Skeletal muscle satellite cell (primary cell): Measurements from ENCODE around the gene CEACAM4. TPM values are rescaled to one million over a fixed set of nuclear protein-coding genes. Genes with fewer than 3 reads are reported as not detected.
"Not testable (repeated sequence)": the region's sequence is repeated elsewhere in the genome, so short reads cannot be mapped to it uniquely, and the experiment has no call there.

Experiments
- H3K27me3 ChIP-seq: 2 replicates; pipeline ENCODE4 v1.7.0; 2013; ENCODE audit warnings: low read length; ENCODE audit not compliant: control insufficient read depth, insufficient read depth
- H3K36me3 ChIP-seq: 2 replicates; pipeline ENCODE4 v1.7.0; 2013; ENCODE audit warnings: mild to moderate bottlenecking, control low read depth, low read length; ENCODE audit not compliant: insufficient read depth
- H3K4me1 ChIP-seq: 2 replicates; pipeline ENCODE4 v1.7.0; 2013; ENCODE audit warnings: low read length; ENCODE audit not compliant: control insufficient read depth, insufficient read depth
- H3K4me2 ChIP-seq: 2 replicates; pipeline ENCODE4 v1.7.0; 2013; ENCODE audit warnings: mild to moderate bottlenecking, low read length
- H3K4me3 ChIP-seq: 2 replicates; pipeline ENCODE4 v1.7.0; 2013; ENCODE audit warnings: low read length
- H3K9ac ChIP-seq: 2 replicates; pipeline ENCODE4 v1.7.0; 2013; ENCODE audit warnings: mild to moderate bottlenecking, low read depth, low read length, moderate library complexity
- H3K9me3 ChIP-seq: replicated peaks from 2 replicates; pipeline ENCODE4 v1.7.0; 2013; ENCODE audit warnings: mild to moderate bottlenecking, control low read depth, low read length
- total RNA-seq: library from RNA; depleted of rRNA; stranded (reverse); fragments of >200 nt; gene quantifications from 2 replicates; pipeline ENCODE4 v1.2.3, GENCODE V29; 2012; rRNA removed

CEACAM4 gene
- total RNA-seq, result not detected in 2 replicates

- Histone ChIP-seq H3K4me1 (no peaks in the 10 kb centered on the region), H3K27me3 (no peaks in the 10 kb centered on the region), H3K36me3 (no peaks in the 10 kb centered on the region), H3K4me2 (no peak within 1 kb of the TSS), H3K9me3 (no peaks in the 10 kb centered on the region), H3K4me3 (no peak within 1 kb of the TSS), H3K9ac (no peak within 1 kb of the TSS)
Measured at GRCh38 chr19:41626877-41627276, at the start of gene CEACAM4. Gene CEACAM4, minus strand, starts transcription at chr19:41627074. Its CDS starts 111 bp downstream, at chr19:41626963.

GRCh38 chr19:41671486-41671885 is 44.6 kb upstream of the CEACAM4 start:
- no peak overlapping the region for H3K9ac ChIP-seq
- H3K4me3 ChIP-seq, result no peak overlapping the region
- H3K4me1 ChIP-seq, result no peaks in the 10 kb centered on the region
- no peaks in the 10 kb centered on the region for H3K9me3 ChIP-seq
- no peaks in the 10 kb centered on the region for H3K36me3 ChIP-seq
- peaks cover 5% of the 10 kb centered on the region for H3K27me3 ChIP-seq
- H3K4me2 ChIP-seq, result no peak overlapping the region

- H3K4me1 ChIP-seq, result no peaks in the 10 kb centered on the region
- peaks cover 5% of the 10 kb centered on the region for H3K9me3 ChIP-seq
- no peak overlapping the region for H3K9ac ChIP-seq
- H3K4me2 ChIP-seq, result no peak overlapping the region
- H3K36me3 ChIP-seq, result no peaks in the 10 kb centered on the region
- H3K27me3 ChIP-seq, result no peaks in the 10 kb centered on the region
- H3K4me3 ChIP-seq, result no peak overlapping the region
Measured at GRCh38 chr19:41670755-41671154, 43.9 kb upstream of the CEACAM4 start.

- peaks cover 5% of the 10 kb centered on the region for H3K9me3 ChIP-seq
- H3K4me3 ChIP-seq, result no peak overlapping the region
- no peaks in the 10 kb centered on the region for H3K36me3 ChIP-seq
- H3K27me3 ChIP-seq, result no peaks in the 10 kb centered on the region
- no peak overlapping the region for H3K9ac ChIP-seq
- no peaks in the 10 kb centered on the region for H3K4me1 ChIP-seq
- H3K4me2 ChIP-seq, result no peak overlapping the region
Measured at GRCh38 chr19:41668315-41668714, 41.4 kb upstream of the CEACAM4 start.

- Histone ChIP-seq H3K27me3 (no peaks in the 10 kb centered on the region), H3K4me3 (no peak overlapping the region), H3K9me3 (peaks cover 5% of the 10 kb centered on the region)
Measured at GRCh38 chr19:41666075-41666474, 39.2 kb upstream of the CEACAM4 start.

GRCh38 chr19:41657157-41657556 is 30.3 kb upstream of the CEACAM4 start:
- H3K4me2 ChIP-seq, result no peak overlapping the region
- H3K4me1 ChIP-seq, result no peaks in the 10 kb centered on the region
- H3K36me3 ChIP-seq, result no peaks in the 10 kb centered on the region
- H3K9me3 ChIP-seq, result no peaks in the 10 kb centered on the region
- H3K27me3 ChIP-seq, result no peaks in the 10 kb centered on the region
- no peak overlapping the region for H3K4me3 ChIP-seq
- H3K9ac ChIP-seq, result no peak overlapping the region

More at GRCh38 chr19:41666075-41666474, 39.2 kb upstream of the CEACAM4 start:
- no peaks in the 10 kb centered on the region for H3K4me1 ChIP-seq
- no peaks in the 10 kb centered on the region for H3K36me3 ChIP-seq
- H3K4me2 ChIP-seq, result no peak overlapping the region
- H3K9ac ChIP-seq, result no peak overlapping the region

- H3K9me3 ChIP-seq, H3K9ac ChIP-seq, H3K4me3 ChIP-seq, H3K4me1 ChIP-seq, H3K36me3 ChIP-seq, H3K4me2 ChIP-seq, H3K27me3 ChIP-seq: not testable (repeated sequence)
Measured at GRCh38 chr19:41656756-41657155, 29.9 kb upstream of the CEACAM4 start.

GRCh38 chr19:41652250-41652649 is 25.4 kb upstream of the CEACAM4 start:
- Histone ChIP-seq H3K27me3 (peaks cover 3% of the 10 kb centered on the region), H3K9ac (no peak overlapping the region), H3K4me2 (no peak overlapping the region), H3K4me3 (no peak overlapping the region), H3K4me1 (no peaks in the 10 kb centered on the region), H3K36me3 (no peaks in the 10 kb centered on the region), H3K9me3 (no peaks in the 10 kb centered on the region)

- Histone ChIP-seq H3K4me2 (no peak overlapping the region), H3K9me3 (no peaks in the 10 kb centered on the region), H3K4me1 (no peaks in the 10 kb centered on the region), H3K27me3 (peaks cover 3% of the 10 kb centered on the region), H3K4me3 (no peak overlapping the region), H3K9ac (no peak overlapping the region), H3K36me3 (no peaks in the 10 kb centered on the region)
Measured at GRCh38 chr19:41649827-41650226, 23.0 kb upstream of the CEACAM4 start.

GRCh38 chr19:41646589-41647204 is 19.8 kb upstream of the CEACAM4 start:
- Histone ChIP-seq H3K4me2 (no peak overlapping the region), H3K9ac (no peak overlapping the region), H3K4me1 (no peaks in the 10 kb centered on the region), H3K9me3 (no peaks in the 10 kb centered on the region), H3K4me3 (no peak overlapping the region), H3K36me3 (no peaks in the 10 kb centered on the region), H3K27me3 (peaks cover 3% of the 10 kb centered on the region)

- Histone ChIP-seq H3K27me3 (peaks cover 3% of the 10 kb centered on the region), H3K9ac (no peak overlapping the region), H3K4me3 (no peak overlapping the region), H3K36me3 (no peaks in the 10 kb centered on the region), H3K9me3 (no peaks in the 10 kb centered on the region), H3K4me2 (no peak overlapping the region), H3K4me1 (no peaks in the 10 kb centered on the region)
Measured at GRCh38 chr19:41641879-41642485, 15.1 kb upstream of the CEACAM4 start.

- Histone ChIP-seq H3K4me2 (no peak overlapping the region), H3K36me3 (no peaks in the 10 kb centered on the region), H3K9ac (no peak overlapping the region), H3K27me3 (peaks cover 3% of the 10 kb centered on the region), H3K4me3 (no peak overlapping the region), H3K4me1 (no peaks in the 10 kb centered on the region), H3K9me3 (no peaks in the 10 kb centered on the region)
Measured at GRCh38 chr19:41638641-41639081, 11.8 kb upstream of the CEACAM4 start.
